SW 1271 (cell line): ENCODE results near the gene PPP1R9A.

Source experiments
- DNase-seq, 2 experiments: peaks; one replicate each; lab custom pipeline; 2025; lab: John Stamatoyannopoulos, UW

Gene PPP1R9A

DNA sequence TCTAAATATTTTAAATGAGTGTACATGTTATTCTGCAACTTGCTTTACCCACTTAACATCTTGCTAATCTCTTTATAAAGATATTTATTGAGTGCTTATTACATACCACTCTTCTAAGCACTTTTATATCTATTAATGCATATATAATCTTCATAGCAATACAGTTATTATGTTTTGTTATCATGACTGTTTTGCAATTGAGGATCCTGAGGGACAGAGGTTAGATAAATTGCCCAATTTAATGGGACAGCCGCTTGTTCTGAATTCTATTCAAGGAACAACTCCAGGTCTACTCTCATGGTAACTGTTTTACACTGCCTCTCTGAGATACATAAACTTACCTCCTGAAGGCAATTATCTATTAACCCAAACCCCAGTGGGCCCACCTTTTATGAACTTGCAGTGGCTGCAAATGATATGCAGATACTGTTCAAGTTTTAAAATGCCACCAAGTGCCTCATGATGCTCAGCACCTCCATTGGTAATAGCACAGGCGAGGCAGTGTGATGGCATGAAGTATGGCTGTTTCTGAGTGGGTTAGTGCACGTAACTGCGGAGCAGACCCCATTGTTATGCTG lies 356.5 kb downstream of the PPP1R9A start:
- no peak for DNase-seq

DNA sequence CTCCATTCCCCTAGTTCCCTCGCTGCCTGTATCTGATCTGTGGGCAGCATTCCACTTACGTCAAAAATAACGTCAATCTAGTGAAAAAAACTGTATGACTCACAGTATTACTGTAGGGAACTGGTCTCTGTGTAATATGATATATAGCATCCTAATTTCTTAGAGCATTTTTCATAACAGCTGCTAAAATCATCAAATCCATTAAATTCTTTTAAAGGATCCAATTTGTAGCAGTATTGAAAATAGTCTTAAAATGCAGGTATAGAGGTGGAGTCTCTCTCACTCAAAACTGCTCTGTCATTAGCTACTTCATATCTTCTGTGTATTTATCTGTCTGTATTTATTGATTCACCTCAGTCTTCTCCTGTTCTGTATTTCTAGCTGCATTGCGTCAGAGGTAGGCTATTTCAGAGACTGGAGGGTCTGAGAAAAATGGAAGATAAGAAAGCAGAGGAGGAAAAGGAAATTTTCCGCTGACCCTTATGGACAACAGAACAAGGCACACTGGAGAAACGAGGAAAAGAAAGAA lies 357.0 kb downstream of the PPP1R9A start:
- DNase-seq, result no peak

DNA sequence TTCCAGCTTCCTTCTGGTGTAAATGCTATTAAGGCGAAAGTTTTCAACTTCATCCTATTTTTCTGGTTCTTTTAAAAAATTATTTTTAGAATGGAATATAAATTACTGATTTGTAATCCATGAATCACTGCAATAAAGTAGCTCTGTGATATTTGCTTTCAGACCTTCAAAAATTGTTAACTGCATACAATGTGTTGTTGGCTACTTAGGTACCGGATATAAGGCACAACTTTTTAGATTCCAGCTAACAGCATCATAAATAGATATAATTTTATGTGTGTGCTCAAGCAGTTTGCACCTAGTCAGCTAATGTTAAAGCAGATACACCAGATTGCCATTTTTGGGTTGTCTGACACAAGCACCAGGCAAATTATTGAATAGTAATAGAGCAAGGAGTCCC lies 358.2 kb downstream of the PPP1R9A start:
- DNase-seq, result no peak

DNA sequence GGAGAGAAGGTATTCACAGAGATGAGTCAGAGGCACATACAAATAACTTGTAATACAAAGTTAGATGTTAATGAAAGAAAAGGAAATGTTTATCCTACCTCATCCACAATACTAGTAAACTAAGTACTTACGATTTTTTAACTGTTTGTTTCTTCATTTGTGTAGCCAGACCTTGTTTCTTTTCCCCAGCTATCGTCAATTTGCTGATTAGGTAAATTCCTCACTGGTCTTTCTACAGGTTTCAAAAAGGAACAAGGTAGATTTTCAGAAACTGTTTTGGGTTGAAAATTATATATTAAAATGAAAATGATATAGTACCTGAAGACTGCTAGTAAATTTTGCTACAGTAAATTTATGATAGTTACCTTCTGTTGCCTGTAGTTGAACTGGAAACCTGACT lies 360.4 kb downstream of the PPP1R9A start:
- no peak for DNase-seq

DNA sequence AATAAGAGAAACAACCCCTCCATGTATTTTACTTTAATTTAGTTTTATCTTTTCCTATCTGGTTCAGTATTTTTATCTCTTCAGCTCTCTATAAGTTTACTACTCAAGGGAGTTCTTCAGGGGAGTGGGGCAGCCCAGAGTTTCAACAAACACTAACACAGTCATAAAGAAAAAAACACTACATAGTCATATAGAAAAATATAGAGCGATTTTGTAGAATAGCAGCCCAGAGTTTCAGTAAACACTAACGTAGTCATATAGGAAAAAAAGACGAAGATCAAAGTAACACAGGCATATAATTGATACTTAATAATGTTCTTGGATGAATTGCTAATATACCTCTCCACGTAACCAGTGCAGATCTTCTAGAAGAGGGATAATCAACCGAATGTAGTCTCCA lies 362.2 kb downstream of the PPP1R9A start:
- DNase-seq, result no peak

DNA sequence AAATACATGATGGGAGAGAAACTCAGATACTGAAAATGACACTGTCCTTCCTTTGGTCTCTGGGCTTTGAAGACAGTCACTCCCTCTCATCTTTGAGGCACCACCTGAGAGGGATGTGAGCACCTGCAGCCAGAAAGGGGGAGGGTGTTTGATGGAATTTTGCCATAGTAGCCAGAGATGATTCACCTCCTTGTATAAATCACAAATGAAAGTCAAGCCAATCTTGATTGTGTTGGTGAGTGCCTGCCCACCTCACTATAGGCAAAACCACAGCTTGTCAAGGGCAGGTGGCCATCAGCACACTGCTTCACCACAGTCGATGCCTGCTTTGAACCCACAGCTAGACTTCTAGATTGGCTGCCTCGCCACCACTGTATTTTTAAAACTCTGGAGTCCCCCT lies 368.7 kb downstream of the PPP1R9A start:
- no peak for DNase-seq

DNA sequence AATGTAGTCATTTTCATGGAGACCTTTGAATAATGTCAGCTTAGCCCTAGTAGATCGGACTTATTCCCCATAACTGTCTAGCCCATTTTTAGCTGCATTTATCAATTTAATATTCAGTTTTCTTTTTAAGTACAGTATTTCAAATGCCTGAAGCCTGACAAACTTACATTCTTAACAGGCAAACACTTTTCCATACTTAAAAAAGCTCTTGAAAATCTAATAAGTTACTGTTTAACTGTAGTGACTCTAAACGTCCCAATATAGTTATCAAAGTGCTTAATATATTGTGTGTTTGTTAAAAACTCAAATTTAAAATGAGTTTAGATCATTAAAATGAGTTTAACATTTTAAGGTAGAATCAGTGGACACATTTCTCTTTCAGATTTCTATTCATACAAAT lies 372.0 kb downstream of the PPP1R9A start:
- no peak for DNase-seq

DNA sequence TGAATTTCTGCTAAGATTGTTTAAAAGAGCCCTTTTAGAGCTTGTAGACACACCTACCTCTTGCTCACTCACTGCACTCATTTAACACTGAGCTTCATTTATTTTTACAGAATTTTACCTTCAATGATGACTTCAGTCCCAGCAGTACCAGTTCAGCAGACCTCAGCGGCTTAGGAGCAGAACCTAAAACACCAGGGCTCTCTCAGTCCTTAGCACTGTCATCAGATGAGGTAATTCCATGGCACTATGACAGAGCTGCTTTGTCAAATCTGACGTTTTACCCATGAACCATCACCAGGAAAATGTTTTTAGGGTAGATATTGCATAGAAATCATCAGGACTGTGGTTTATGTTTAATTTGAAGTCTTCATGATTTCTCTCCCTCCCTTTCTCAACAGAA lies 378.7 kb downstream of the PPP1R9A start:
- DNase-seq, result no peak

DNA sequence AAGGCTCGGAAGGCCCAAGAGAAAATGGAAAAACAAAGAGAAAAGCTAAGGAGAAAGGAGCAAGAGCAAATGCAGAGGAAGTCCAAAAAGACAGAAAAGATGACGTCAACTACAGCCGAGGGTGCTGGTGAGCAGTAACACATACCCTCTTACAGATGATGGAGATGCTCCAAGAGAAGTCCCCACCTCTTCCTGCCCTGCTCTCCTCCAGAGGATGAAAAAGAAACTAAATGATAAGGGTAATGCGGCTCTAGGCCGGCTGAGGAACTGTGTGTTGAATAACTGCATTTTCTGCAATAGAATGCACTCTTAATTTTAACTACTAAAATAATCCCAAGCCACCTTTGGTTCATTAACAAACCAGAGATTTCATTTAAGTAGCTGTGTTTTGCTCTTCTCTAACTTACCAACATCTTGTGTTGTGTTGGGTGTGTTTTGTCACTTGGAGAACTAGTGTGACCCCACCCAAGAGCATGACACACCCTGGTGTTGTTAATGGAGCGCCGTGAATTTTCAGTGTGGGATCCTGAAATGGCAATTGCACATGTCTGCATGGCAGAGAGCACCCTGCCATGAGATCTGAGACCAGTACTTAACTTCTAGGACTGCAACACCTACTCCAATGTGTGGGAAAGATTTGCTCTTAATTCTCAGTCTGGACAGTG lies 382.9 kb downstream of the PPP1R9A start:
- no peak for DNase-seq

DNA sequence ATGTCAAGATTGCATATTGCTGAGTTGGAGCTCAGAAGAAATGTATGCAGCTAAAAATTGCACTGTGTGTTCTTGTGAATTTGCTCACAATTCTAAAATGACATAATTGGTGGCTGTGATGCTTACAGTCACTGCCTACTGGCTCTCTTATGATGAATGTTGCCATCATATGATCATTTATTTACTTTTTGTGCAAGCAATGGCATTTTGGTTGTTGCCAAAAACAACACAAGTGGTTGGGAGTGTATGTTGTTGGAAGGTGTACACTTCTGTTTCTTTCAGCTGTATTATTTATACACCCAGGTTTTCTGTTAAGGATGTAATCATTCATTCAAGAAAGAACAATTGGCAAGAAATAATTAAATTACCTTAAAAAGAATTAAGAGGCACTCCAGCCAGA lies 388.0 kb downstream of the PPP1R9A start:
- DNase-seq, result no peak

DNA sequence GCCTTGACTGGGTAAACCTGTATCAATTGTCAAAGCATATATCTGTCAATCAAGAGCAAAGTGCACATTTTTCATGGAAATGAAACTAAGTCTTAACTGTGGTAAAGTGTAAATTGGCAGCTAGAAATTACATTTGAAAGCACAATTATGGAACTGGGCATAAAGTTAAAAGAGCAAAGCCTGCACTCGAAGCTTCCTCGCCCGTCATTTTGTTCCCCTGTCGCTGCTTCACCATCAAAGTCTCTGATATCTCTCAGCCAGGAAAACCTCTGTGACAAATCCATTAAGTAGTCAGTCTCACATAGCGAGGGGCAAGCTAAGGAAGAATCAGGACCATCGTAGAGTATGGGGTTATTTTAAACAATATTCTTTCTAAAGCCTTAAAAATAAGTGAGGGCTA lies 389.1 kb downstream of the PPP1R9A start:
- DNase-seq, result no peak

DNA sequence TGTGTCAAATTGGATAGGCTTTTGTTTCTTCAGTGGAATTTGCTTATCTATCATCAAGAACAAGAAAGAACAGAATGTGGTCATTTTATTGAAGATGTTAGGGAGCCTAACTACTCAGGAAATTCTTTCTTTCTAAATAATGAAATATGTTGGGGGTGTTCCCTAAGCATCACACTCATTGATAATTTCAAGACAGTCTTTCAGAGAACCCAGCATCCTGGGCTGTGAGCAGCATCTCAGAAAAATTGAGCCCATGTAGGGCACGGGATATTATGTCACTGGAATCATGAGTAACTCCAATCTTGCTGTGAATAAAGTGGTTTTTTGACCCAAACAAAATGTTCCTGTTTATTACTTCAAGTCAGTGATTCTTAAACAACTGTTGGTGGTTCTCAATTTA lies 389.6 kb downstream of the PPP1R9A start:
- DNase-seq, result no peak

DNA sequence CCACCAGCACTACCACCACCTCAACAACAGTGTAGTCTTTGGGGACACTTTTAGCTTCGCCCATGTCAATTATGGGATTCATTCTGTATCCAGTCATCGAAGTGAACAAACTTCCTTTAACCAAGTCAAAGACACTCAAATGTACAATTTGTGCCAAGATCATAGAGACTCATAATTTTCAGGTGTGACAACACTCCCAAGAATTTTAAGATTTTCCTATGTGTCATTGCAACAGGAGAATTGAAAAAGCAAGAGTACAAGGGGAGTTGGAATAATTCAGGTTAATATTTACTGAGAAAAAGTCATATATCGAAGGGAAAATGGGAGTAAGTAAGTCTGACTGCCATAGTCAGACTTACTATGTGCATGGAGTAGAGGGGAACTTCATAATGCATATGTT lies 390.7 kb downstream of the PPP1R9A start:
- DNase-seq, result no peak

DNA sequence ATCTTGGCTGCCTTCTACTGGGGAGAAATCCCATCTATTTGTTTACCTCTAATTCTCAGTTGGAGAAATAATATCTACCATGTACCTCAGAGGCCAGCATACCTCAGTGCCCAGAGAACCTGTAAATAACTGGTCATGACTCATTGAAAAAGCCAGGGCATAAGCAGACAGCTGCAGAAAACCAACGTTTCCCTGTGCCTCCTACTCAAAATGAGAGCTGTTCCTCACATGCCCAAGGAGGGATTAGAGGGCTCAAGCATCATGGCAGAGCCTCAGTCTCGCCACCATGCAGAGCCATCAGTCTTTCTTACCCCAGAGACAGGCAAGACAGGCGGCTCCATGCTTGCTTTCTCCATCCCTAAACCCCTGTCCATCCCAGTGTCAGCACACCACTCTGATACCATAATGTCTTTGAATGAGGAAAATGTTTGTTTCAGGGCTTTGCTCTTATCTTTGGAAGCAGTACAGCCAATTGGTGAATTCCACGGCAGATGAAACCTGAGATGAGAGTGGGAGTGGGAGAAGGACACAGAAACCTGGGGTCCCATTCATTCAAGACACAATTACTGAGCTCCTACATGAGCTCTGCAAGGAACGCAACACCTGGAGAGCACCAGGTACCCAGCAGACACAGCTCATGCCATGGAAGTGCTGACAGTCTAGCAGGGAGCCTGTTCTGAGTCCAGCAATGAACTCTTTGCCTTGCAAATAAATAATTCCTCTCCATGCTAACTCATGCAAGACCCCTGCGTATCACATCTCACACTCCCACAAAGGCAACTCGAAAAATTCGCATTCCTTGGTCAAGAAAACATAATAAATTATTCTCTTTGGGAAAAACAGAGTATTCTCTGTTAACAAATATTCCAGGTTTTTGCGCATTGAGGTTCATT lies 395.9 kb downstream of the PPP1R9A start:
- no peak for DNase-seq

DNA sequence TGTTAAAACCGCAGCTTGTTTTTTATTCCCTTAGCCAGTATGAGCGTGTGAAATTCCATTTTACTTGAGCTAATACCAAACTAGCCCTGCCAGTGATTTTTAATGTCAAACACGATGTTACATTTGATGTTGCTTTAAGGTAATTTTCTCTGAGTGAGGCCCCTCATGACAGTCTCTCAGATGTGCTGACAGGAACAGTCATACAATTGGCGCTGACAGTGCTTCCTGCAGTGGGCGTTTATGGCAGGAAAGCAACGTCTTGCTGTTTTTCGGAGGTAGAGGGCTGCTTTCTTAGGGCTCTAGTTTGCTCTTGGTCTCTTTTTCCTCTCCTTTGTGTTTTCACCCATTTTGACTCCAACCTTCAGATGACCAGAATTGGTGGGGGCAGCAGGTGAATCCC lies 397.6 kb downstream of the PPP1R9A start:
- no peak for DNase-seq

DNA sequence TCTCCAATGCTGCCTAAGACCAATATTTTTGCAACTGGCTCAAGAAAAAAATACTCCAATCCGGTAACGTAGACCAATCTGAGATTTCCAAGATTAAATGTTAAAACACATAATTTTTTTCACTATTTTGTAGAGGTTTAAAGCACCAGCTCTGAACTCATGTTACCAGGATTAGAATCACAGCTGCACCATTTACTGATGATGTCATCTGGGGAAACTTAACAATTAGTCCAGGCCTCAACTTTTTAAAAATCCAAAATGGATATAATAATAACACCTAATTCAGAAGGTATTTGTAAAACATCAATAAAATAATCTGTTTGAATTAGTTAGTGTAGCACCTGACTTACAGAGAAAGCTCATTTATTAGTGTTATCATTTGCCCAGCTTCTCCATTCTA lies 402.6 kb downstream of the PPP1R9A start:
- no peak for DNase-seq

DNA sequence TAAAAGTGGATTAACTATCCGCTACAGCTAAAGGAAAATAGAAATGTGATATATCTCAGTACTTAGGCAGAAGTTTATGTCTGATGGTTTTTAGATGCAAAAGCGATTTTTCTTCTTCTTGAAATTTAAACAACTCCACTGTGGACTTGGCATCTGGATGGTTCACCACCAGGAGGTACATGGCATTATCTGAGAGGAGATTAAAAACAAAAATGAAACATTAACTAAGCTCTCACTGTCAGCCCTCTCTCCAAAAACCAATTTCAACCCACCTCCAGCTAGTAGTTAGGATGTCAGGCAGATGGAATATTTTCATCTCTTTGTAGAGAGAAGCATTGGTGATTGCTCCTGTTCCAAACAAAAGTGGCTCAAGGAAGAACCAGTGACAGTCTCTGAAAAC lies 404.0 kb downstream of the PPP1R9A start:
- DNase-seq, result no peak

DNA sequence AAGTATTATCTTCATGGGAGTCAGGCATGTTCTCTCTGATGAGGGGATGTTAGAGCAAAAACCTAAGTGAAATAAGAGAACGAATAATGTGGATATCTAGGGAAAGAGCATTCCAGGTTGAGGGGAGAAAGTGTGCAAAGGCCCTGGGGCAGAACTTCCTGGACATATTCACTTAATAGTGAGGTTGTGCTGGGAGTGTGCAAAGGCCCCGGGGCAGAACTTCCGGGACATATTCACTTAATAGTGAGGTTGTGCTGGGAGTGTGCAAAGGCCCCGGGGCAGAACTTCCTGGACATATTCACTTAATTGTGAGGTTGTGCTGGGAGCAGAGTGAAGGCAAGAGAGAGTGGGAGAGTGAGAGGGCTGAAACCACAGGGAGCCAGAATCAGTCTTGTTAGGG lies 405.2 kb downstream of the PPP1R9A start:
- no peak for DNase-seq

DNA sequence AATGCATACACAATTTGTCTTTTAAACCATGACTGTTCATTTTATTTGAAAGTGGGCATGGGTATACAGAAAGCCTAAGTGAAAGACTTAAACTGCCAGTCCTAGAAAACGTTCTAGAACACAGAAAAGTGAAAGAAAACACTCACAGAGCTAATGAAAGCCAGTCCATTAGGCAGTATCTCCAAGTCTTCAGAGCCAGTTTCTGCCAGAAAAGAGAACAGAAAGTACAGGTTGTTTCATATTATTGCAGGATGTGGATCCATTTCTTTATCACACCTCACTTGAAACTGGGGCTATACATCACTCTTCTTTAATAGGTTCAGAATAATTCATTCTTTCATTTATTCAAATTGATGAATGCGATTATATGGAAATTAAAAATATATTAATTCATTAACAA lies 409.2 kb downstream of the PPP1R9A start:
- DNase-seq, result no peak

DNA sequence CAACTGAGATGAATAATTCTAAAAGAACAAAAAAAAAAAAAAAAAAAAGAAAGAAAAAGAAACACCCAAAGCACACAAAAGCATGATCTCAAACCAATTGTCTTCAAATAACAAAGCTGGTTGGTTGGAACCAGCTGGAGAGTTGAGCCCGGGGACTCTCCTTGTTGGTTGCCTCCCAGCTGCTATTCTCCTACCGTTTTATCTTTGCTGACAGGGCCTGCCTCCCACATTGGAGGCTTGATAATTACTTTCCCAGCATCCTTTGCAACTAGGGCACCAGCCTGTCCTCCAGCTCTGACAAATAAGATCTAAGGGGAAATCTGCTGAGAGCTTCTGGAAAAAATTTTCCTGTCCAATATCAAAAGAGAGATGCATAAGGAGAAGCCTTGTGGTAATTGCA lies 410.2 kb downstream of the PPP1R9A start:
- DNase-seq, result no peak

DNA sequence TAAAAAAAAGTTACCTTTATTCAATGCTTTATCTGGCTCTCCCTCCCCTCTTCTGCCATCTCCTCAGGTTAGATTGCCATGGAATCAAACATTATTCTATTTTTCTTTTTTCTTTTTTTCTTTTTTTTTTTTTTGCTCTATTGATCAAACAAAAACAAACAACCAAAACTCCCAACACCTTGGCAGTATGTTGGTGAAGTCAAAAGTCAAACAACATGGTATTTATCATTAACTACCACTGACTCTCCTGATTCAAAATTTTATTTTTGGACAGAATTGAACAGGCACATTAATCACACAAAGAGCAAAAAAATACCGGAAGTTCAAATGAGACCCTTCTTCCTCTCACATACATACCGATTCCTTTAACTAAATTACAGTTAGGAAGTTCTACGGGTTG lies 410.6 kb downstream of the PPP1R9A start:
- DNase-seq, result no peak

DNA sequence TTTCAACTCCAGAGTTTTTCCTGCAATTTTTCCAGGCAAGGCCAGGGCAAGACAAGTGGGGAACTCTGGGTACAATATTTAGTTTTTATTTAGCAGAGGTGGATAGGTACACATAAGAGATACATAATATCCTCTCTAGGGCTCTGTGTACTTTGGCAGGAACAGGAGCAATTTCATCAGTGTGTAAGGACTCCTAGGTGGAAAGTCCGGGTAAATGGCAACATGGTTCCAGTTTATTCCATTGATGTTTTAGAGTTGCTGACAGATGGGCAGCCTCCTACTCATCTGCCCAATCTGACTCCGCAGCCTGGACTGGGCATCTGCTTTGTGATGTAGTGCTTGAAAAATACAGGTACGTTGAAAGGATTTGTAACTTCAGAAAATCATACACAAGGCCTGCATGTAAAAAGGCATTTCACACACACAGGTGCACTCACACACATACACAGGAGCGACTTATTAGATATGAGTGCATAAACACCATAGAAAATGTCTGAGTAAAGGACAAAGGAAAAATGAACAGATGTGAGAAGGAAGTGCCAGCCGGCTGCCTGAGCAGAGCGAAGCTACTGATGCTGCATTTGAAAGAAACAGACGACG lies 411.2 kb downstream of the PPP1R9A start:
- no peak for DNase-seq

DNA sequence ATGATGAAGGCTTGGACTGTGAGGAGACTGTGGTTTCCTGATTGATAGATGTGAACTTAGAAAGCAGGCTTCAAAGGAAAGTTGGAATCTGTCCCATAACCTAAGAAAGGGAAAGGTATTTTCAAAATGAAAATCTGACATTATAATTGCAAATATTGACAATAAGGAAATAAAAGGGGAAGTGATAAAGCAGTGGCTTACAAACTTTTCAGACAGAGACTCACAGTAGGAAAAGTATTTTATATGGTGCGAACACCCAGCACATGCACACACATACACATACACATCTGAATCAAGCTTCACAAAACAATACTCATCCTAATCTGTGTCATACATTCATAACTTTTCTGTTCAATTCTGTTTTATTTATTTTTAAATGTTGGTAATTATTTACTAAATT lies 412.2 kb downstream of the PPP1R9A start:
- DNase-seq, result no peak
